Colonic mucosa (tissue), 4 donors: Measurements from ENCODE around the gene GNLY. TPM values are rescaled to one million over a fixed set of nuclear protein-coding genes. Genes with fewer than 3 reads are reported as not detected.

Source experiments
- DNase-seq: peaks from one replicate; pipeline ENCODE4 v3.0.0-alpha.2; 2020
- H3K27ac ChIP-seq: fragments of 200-600 bp; one replicate; pipeline ENCODE4 v1.8.0; 2021
- H3K27me3 ChIP-seq: fragments of 200-600 bp; one replicate; pipeline ENCODE4 v1.8.0; 2021
- H3K36me3 ChIP-seq: fragments of 200-600 bp; one replicate; pipeline ENCODE4 v1.8.0; 2021
- H3K4me1 ChIP-seq: fragments of 200-600 bp; one replicate; pipeline ENCODE4 v1.8.0; 2021; ENCODE audit warnings: mild to moderate bottlenecking
- H3K4me3 ChIP-seq: fragments of 200-600 bp; one replicate; pipeline ENCODE4 v1.8.0; 2021
- H3K9ac ChIP-seq, 2 donors: one replicate each; pipeline ENCODE4 v1.7.0; 2013; ENCODE audit warnings: control low read depth in 2 of 2, low read depth in 2 of 2, low read length in 2 of 2
- H3K9me3 ChIP-seq: fragments of 200-600 bp; one replicate; pipeline ENCODE4 v1.8.0; 2021
- CTCF ChIP-seq: fragments of 200-600 bp; IDR thresholded peaks from one replicate; pipeline ENCODE4 v1.8.0; 2022; ENCODE audit warnings: antibody characterized with exemption, mild to moderate bottlenecking
- intact Hi-C: fragments of 100-400 bp; cut with DNase I; formaldehyde crosslinking; loops from one replicate; pipeline ENCODE4 v1.14.1; 2022
- total RNA-seq, 2 donors: library from RNA; stranded (reverse); fragmentation: NEBNext Ultra II Directional in 1 of 2; extraction: Animal tissue kit (Norgen Biotek cat#: 25700) in 1 of 2; gene quantifications; one replicate each; pipeline ENCODE4 v1.2.1, GENCODE V29; 2021
- donor health status: healthy.
- donor health status: DM: no; HTN: no; CAD: no.
- donor health status: DM: no; HTN: no; CAD: no.

The GNLY gene
- total RNA-seq, 2 donors from 2014 or later = 0.32 to 4.7 TPM

GRCh38 chr2:85736456-85737355, 42.5 kb downstream of the GNLY start:
- H3K27me3 ChIP-seq = no peaks in the 10 kb centered on the region
- no peak for TF ChIP-seq CTCF
- intact Hi-C loops = loop anchor here (10.0 kb wide), 1 partner anchor 338 kb away; no protein-coding TSS in a partner anchor
- no peak overlapping the region for H3K27ac ChIP-seq
- H3K4me3 ChIP-seq = no peak overlapping the region
- H3K9me3 ChIP-seq = no peaks in the 10 kb centered on the region
- no peaks in the 10 kb centered on the region for H3K4me1 ChIP-seq
- H3K9ac ChIP-seq = no peak overlapping the region
- no peak for DNase-seq
- H3K36me3 ChIP-seq = no peaks in the 10 kb centered on the region

DNA sequence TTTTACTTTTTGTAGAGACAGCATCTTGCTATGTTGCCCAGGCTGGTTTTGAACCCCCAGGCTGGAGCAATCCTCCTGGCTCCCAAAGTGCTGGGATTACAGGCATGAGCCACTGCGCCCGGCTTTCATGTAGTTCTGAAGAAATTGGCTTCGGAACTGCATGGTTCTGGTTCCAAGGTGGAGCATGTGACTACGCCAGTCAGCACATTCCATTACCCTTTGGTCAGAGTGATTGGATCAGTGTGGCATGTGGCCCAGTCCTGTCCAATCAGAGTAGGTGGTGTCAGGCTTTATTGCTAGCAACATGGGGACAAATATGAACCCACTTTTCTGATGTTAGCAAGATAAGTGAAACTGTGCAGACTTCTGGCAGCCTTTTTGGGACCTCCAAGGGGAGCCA, 43.3 kb downstream of the GNLY start:
- no peaks in the 10 kb centered on the region for H3K9me3 ChIP-seq
- H3K4me1 ChIP-seq = peaks cover 4% of the 10 kb centered on the region
- no peak overlapping the region for H3K27ac ChIP-seq
- intact Hi-C loops = loop anchor here (10.0 kb wide), 1 partner anchor 337 kb away; no protein-coding TSS in a partner anchor
- H3K4me3 ChIP-seq = no peak overlapping the region
- no peak overlapping the region for H3K9ac ChIP-seq
- no peak for TF ChIP-seq CTCF
- DNase-seq = peak; percentile 65
- H3K36me3 ChIP-seq = no peaks in the 10 kb centered on the region
- H3K27me3 ChIP-seq = no peaks in the 10 kb centered on the region

GRCh38 chr2:85737961-85738360, 43.8 kb downstream of the GNLY start:
- no peaks in the 10 kb centered on the region for H3K36me3 ChIP-seq
- no peak overlapping the region for H3K9ac ChIP-seq
- H3K27ac ChIP-seq = no peak overlapping the region
- no peak overlapping the region for H3K4me3 ChIP-seq
- intact Hi-C loops = loop anchor here (10.0 kb wide), 1 partner anchor 337 kb away; no protein-coding TSS in a partner anchor
- H3K9me3 ChIP-seq = no peaks in the 10 kb centered on the region
- no peak for TF ChIP-seq CTCF
- H3K27me3 ChIP-seq = no peaks in the 10 kb centered on the region
- H3K4me1 ChIP-seq = peaks cover 7% of the 10 kb centered on the region
- DNase-seq = no peak

- no peak for DNase-seq
- Histone ChIP-seq H3K4me3 (no peak overlapping the region), H3K27me3 (no peaks in the 10 kb centered on the region), H3K36me3 (no peaks in the 10 kb centered on the region), H3K9ac (no peak overlapping the region), H3K9me3 (no peaks in the 10 kb centered on the region), H3K27ac (no peak overlapping the region), H3K4me1 (peaks cover 10% of the 10 kb centered on the region)
- intact Hi-C loops = no loop called here
- TF ChIP-seq CTCF = no peak
Observed at GRCh38 chr2:85740193-85740592, 46.0 kb downstream of the GNLY start.

DNA sequence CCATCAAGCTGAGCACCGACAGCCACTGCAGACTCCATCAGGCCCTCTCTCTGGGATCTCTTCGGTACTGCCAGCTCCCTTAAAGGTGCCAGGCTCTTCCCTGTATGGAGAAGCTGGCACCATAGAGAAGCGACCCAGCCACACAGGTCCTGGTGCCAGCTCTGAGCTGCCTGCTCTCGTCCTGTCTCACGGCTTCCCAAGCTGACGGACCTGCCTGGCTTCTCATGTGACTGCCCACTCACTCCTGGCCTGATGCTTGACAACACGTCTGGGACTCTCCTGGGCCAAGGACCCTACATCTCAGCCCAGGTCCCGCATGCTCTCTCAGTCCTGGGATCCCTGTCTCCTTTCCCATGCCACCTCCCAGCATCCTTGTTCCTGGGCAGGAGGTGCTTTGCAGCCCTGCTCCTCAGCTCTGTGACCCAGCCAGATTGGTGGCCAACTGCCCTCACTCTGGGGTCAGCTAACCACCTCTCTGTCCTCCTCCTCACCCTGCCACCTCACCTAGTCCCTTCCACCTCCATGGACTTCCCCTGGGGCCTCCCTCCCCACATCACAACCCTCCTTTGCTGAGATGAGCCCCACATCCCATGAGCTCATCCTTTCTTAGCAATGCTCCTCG, 47.2 kb downstream of the GNLY start:
- Histone ChIP-seq H3K36me3 (no peaks in the 10 kb centered on the region), H3K27ac (peak overlapping the region; percentile 78), H3K9me3 (no peaks in the 10 kb centered on the region), H3K9ac (peak overlapping the region; percentile 26 to 74), H3K4me3 (no peak overlapping the region), H3K27me3 (no peaks in the 10 kb centered on the region), H3K4me1 (peaks cover 10% of the 10 kb centered on the region)
- no peak for TF ChIP-seq CTCF
- DNase-seq = no peak
- intact Hi-C loops = no loop called here
